Stomach (tissue), 4 donors: ENCODE data around the gene KCNQ1.

Source experiments
- POLR2A ChIP-seq, 4 donors: fragments of 450-650 bp; IDR thresholded peaks; one replicate each; pipeline ENCODE4 v1.6.1; 2016; ENCODE audit warnings: antibody characterized with exemption in 4 of 4, control low read depth in 2 of 4, mild to moderate bottlenecking in 1 of 4, moderate library complexity in 1 of 4
- TF ChIP-seq, protein P1 (sequence below), 7 experiments: fragments of 450-650 bp in 4 of 7; fragments of 200-600 bp in 3 of 7; sonication (generic) in 3 of 7; IDR thresholded peaks; one replicate each; pipeline ENCODE4 v1.5.1; 2016 to 2019; ENCODE audit warnings: antibody characterized with exemption in 7 of 7, control low read depth in 2 of 7, mild to moderate bottlenecking in 1 of 7

DNA sequence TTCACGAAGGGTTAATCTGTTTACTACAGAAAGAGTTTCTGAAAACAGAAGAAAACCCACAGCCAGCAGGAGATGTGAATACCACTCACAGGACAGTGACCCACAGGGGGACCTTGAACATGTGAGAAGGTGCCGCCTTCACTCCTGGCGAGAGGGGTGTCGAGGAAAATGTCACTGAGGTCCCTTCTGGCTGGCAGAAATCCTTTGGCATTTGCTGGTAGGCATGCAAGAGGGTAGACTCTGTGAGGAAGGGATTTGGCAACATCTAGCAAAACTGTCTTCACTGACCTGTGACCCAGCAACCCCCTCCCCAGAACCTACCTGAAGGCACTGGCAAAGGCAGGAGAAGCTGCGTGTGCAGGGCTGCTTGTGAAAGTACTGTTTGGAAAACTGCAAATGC lies 8.6 kb downstream of the KCNQ1 start:
- TF ChIP-seq POLR2A (IDR thresholded peaks at IDR 0.05): no peak
- TF ChIP-seq, protein P1, sequence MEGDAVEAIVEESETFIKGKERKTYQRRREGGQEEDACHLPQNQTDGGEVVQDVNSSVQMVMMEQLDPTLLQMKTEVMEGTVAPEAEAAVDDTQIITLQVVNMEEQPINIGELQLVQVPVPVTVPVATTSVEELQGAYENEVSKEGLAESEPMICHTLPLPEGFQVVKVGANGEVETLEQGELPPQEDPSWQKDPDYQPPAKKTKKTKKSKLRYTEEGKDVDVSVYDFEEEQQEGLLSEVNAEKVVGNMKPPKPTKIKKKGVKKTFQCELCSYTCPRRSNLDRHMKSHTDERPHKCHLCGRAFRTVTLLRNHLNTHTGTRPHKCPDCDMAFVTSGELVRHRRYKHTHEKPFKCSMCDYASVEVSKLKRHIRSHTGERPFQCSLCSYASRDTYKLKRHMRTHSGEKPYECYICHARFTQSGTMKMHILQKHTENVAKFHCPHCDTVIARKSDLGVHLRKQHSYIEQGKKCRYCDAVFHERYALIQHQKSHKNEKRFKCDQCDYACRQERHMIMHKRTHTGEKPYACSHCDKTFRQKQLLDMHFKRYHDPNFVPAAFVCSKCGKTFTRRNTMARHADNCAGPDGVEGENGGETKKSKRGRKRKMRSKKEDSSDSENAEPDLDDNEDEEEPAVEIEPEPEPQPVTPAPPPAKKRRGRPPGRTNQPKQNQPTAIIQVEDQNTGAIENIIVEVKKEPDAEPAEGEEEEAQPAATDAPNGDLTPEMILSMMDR (IDR thresholded peaks at IDR 0.05): no peak
